Measurements from ENCODE around the gene PITPNC1. TPM values are rescaled to one million over a fixed set of nuclear protein-coding genes. Genes with fewer than 3 reads are reported as not detected.

The PITPNC1 gene
- total and polyA plus RNA-seq, 2 of the 13 experiments (the other 11 are each of a cell fraction or from before 2014, with no cell fraction given): 4.1 to 5.7 TPM

DNA sequence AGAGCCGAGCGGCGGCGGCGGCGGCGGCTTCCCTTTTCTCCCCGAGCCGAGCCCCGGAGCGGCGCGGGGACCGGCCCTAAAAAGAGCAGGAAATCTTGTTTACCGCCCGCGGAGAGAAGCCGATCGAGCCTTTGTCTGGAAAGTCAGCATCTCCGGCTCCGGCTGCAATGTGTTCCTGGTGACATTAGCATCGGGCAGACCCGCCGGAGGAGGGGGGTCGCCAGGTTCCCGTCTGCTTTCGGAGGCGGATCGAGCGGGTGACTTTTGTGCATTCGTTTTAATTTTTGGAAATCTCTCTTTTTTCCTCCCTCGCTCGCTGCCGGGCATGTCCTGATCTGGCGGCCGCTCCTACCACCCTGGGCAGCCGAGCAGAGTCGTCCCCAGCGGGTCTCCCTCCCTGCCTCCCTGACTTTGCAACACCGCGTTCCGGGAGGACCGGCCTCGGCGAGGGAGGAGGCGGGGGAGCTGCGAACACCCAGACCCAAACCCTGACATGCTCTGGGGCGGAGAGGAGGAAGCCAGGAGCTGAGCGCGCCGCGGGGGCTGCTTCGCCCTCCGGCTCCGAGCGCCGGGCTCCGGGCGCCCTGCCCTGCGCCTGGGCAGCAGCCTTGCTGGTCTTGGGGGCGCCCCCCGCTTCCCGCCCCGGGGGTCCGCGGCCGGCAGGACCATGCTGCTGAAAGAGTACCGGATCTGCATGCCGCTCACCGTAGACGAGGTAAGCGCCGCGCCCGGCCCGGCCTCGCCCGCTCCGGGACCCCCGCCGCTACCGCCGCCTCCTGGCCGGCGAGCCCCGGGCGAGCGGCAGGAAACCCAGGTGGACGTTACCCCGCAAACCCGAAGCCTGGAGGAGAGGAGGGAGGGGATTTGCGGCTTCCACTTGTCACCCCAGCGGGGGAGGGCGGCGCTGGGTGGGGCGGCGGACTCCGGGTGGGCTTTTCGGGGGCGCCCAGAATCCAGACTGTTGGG is 690 bp downstream of the PITPNC1 start (continued):
- TF ChIP-seq PRDM15 (CRISPR knock-in tag; IDR thresholded peaks at IDR 0.05) (no peak), SAP130 (CRISPR knock-in tag; IDR thresholded peaks at IDR 0.05; ENCODE audit: low read depth) (peak; percentile 52; the same call in 1 of the 2 replicates), GTF3A (CRISPR knock-in tag; conservative IDR thresholded peaks at IDR 0.05) (peak; percentile 1; the same call in 1 of the 2 replicates), HES4 (CRISPR knock-in tag; IDR thresholded peaks at IDR 0.05; ENCODE audit: borderline replicate concordance) (peak; percentile 50), ZFX (CRISPR knock-in tag; IDR thresholded peaks at IDR 0.05; ENCODE audit: low read depth) (0 out of 2 replicates have a peak, but pooled peaks have one; percentile 35), PRPF4 (IDR thresholded peaks at IDR 0.05; ENCODE audit: low read depth, low read length, poor library complexity, severe bottlenecking) (no peak), UBTF (CRISPR knock-in tag; IDR thresholded peaks at IDR 0.05) (peak; percentile 86; the same call in 1 of the 2 replicates), MEF2D (CRISPR knock-in tag; IDR thresholded peaks at IDR 0.05) (no peak), MAZ (IDR thresholded peaks at IDR 0.05; ENCODE audit: borderline replicate concordance, low read depth, low read length) (peak; percentile 19; the same call in 1 of the 2 replicates), MAZ (CRISPR knock-in tag; IDR thresholded peaks at IDR 0.05; ENCODE audit: low read depth) (no peak), ZNF724P (CRISPR knock-in tag; IDR thresholded peaks at IDR 0.05; ENCODE audit: borderline replicate concordance) (no peak), ZNF3 (CRISPR knock-in tag; IDR thresholded peaks at IDR 0.05) (no peak)
- TF ChIP-seq, protein P1, sequence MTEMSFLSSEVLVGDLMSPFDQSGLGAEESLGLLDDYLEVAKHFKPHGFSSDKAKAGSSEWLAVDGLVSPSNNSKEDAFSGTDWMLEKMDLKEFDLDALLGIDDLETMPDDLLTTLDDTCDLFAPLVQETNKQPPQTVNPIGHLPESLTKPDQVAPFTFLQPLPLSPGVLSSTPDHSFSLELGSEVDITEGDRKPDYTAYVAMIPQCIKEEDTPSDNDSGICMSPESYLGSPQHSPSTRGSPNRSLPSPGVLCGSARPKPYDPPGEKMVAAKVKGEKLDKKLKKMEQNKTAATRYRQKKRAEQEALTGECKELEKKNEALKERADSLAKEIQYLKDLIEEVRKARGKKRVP (CRISPR knock-in tag; IDR thresholded peaks at IDR 0.05): 0 out of 4 replicates have a peak, but pooled peaks of 1 of the 2 experiments have one; percentile 2
- TF ChIP-seq, protein P2, sequence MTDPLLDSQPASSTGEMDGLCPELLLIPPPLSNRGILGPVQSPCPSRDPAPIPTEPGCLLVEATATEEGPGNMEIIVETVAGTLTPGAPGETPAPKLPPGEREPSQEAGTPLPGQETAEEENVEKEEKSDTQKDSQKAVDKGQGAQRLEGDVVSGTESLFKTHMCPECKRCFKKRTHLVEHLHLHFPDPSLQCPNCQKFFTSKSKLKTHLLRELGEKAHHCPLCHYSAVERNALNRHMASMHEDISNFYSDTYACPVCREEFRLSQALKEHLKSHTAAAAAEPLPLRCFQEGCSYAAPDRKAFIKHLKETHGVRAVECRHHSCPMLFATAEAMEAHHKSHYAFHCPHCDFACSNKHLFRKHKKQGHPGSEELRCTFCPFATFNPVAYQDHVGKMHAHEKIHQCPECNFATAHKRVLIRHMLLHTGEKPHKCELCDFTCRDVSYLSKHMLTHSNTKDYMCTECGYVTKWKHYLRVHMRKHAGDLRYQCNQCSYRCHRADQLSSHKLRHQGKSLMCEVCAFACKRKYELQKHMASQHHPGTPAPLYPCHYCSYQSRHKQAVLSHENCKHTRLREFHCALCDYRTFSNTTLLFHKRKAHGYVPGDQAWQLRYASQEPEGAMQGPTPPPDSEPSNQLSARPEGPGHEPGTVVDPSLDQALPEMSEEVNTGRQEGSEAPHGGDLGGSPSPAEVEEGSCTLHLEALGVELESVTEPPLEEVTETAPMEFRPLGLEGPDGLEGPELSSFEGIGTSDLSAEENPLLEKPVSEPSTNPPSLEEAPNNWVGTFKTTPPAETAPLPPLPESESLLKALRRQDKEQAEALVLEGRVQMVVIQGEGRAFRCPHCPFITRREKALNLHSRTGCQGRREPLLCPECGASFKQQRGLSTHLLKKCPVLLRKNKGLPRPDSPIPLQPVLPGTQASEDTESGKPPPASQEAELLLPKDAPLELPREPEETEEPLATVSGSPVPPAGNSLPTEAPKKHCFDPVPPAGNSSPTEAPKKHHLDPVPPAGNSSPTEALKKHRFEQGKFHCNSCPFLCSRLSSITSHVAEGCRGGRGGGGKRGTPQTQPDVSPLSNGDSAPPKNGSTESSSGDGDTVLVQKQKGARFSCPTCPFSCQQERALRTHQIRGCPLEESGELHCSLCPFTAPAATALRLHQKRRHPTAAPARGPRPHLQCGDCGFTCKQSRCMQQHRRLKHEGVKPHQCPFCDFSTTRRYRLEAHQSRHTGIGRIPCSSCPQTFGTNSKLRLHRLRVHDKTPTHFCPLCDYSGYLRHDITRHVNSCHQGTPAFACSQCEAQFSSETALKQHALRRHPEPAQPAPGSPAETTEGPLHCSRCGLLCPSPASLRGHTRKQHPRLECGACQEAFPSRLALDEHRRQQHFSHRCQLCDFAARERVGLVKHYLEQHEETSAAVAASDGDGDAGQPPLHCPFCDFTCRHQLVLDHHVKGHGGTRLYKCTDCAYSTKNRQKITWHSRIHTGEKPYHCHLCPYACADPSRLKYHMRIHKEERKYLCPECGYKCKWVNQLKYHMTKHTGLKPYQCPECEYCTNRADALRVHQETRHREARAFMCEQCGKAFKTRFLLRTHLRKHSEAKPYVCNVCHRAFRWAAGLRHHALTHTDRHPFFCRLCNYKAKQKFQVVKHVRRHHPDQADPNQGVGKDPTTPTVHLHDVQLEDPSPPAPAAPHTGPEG (CRISPR knock-in tag; IDR thresholded peaks at IDR 0.05): peak; percentile 1; the same call in 1 of the 2 replicates
